Uterus (tissue), 4 donors: Measurements from ENCODE around the gene TBX5. TPM values are rescaled to one million over a fixed set of nuclear protein-coding genes. Genes with fewer than 3 reads are reported as not detected.

ENCODE experiments used
- DNase-seq, 2 donors: peaks; one replicate each; pipeline ENCODE4 v3.0.0-alpha.2; 2019 to 2020
- H3K27ac ChIP-seq, 2 donors: fragments of 200-600 bp; sonication (generic); 1 replicate in 1 of 2; 2 replicates in 1 of 2; pipeline ENCODE4 v1.5.1; 2016 to 2018
- H3K27me3 ChIP-seq, 2 donors: fragments of 200-600 bp; sonication (generic); one replicate each; pipeline ENCODE4 v1.5.1; 2018 to 2019; ENCODE audit warnings: control low read depth in 1 of 2
- H3K36me3 ChIP-seq, 2 donors: fragments of 200-600 bp; sonication (generic); one replicate each; pipeline ENCODE4 v1.5.1; 2019; ENCODE audit warnings: control low read depth in 1 of 2
- H3K4me1 ChIP-seq, 2 donors: fragments of 200-600 bp; sonication (generic); one replicate each; pipeline ENCODE4 v1.5.1; 2018 to 2019; ENCODE audit warnings: control low read depth in 1 of 2
- H3K4me3 ChIP-seq, 2 donors: fragments of 200-600 bp; sonication (generic); 1 replicate in 1 of 2; 2 replicates in 1 of 2; pipeline ENCODE4 v1.5.1; 2018 to 2019; ENCODE audit warnings: mild to moderate bottlenecking in 1 of 2
- H3K9me3 ChIP-seq, 2 donors: fragments of 200-600 bp; sonication (generic); one replicate each; pipeline ENCODE4 v1.5.1; 2019; ENCODE audit warnings: control low read depth in 1 of 2
- CTCF ChIP-seq, 4 experiments: fragments of 200-600 bp in 2 of 4; fragments of 450-650 bp in 2 of 4; sonication (generic) in 2 of 4; IDR thresholded peaks; one replicate each; pipeline ENCODE4 v1.5.1; 2016 to 2019; ENCODE audit warnings: antibody characterized with exemption in 4 of 4, mild to moderate bottlenecking in 2 of 4, moderate library complexity in 1 of 4
- POLR2A ChIP-seq, 2 donors: fragments of 450-650 bp; IDR thresholded peaks; one replicate each; pipeline ENCODE4 v1.6.1; 2016; ENCODE audit warnings: antibody characterized with exemption in 2 of 2, mild to moderate bottlenecking in 1 of 2, moderate library complexity in 1 of 2
- intact Hi-C: fragments of 100-400 bp; cut with DNase I; formaldehyde crosslinking; loops from one replicate; pipeline ENCODE4 v1.15.1; 2023; ENCODE audit warnings: low total_unique reads
- total RNA-seq, 4 donors: library from RNA; depleted of rRNA in 3 of 4; stranded (reverse); fragments of >200 nt in 3 of 4; gene quantifications; one replicate each; pipeline versions ENCODE4 v1.1.0 to v1.2.4, GENCODE V29; 2014 to 2023
- donor health status: DM: yes; HTN: yes; CAD: no.

Gene TBX5
- total RNA-seq, 4 donors from 2014 or later: not detected

GRCh38 chr12:114412307-114412706, 6.4 kb upstream of the TBX5 start:
- Histone ChIP-seq H3K4me1 (peaks cover 0 to 10% of the 10 kb centered on the region in 2 donors), H3K9me3 (no peaks in the 10 kb centered on the region), H3K4me3 (no peak overlapping the region), H3K27ac (no peak overlapping the region), H3K27me3 (peaks cover 7 to 87% of the 10 kb centered on the region in 2 donors), H3K36me3 (no peaks in the 10 kb centered on the region)
- DNase-seq: no peak
- TF ChIP-seq CTCF (IDR thresholded peaks at IDR 0.05): no peak
- intact Hi-C loops: no loop called here

GRCh38 chr12:114411071-114411837, 5.3 kb upstream of the TBX5 start:
- Histone ChIP-seq H3K27me3 (peaks cover 7 to 95% of the 10 kb centered on the region in 2 donors), H3K4me1 (peaks cover 0 to 10% of the 10 kb centered on the region in 2 donors), H3K9me3 (no peaks in the 10 kb centered on the region), H3K4me3 (no peak overlapping the region), H3K36me3 (no peaks in the 10 kb centered on the region), H3K27ac (no peak overlapping the region)
- intact Hi-C loops: no loop called here
- no peak for DNase-seq
- no peak for TF ChIP-seq CTCF (IDR thresholded peaks at IDR 0.05)
- no peak for TF ChIP-seq POLR2A (IDR thresholded peaks at IDR 0.05)

GRCh38 chr12:114409852-114410600, 4.1 kb upstream of the TBX5 start:
- intact Hi-C loops: no loop called here
- Histone ChIP-seq H3K4me1 (peaks cover 0 to 16% of the 10 kb centered on the region in 2 donors), H3K27me3 (peaks cover 7 to 95% of the 10 kb centered on the region in 2 donors), H3K36me3 (no peaks in the 10 kb centered on the region), H3K9me3 (no peaks in the 10 kb centered on the region), H3K27ac (no peak overlapping the region), H3K4me3 (no peak overlapping the region)
- no peak for DNase-seq
- no peak for TF ChIP-seq CTCF (IDR thresholded peaks at IDR 0.05)
- no peak for TF ChIP-seq POLR2A (IDR thresholded peaks at IDR 0.05)

GRCh38 chr12:114408886-114409851, 3.2 kb upstream of the TBX5 start:
- H3K27me3 ChIP-seq: peaks cover 7 to 96% of the 10 kb centered on the region in 2 donors
- H3K4me1 ChIP-seq: peaks cover 0 to 16% of the 10 kb centered on the region in 2 donors
- H3K36me3 ChIP-seq: no peaks in the 10 kb centered on the region
- intact Hi-C loops: no loop called here
- no peak for TF ChIP-seq CTCF (IDR thresholded peaks at IDR 0.05)
- TF ChIP-seq POLR2A (IDR thresholded peaks at IDR 0.05): no peak
- no peak for DNase-seq
- no peaks in the 10 kb centered on the region for H3K9me3 ChIP-seq
- peak overlapping the region; percentile 15 to 22 for H3K4me3 ChIP-seq
- H3K27ac ChIP-seq: no peak overlapping the region
